MM.1S (cell line): Measurements from ENCODE around the gene PGBD1.

ENCODE experiments used
- EZH2phosphoT487 ChIP-seq: fragments of 300-600 bp; sonication (generic); IDR thresholded peaks from 2 replicates; pipeline ENCODE4 v1.6.1; 2018; ENCODE audit warnings: antibody characterized with exemption, low read length
- TF ChIP-seq, protein P1 (sequence below): fragments of 300-600 bp; sonication (generic); IDR thresholded peaks from 2 replicates; pipeline ENCODE4 v1.5.1; 2016; ENCODE audit warnings: antibody characterized with exemption, low read length, mixed read lengths

DNA sequence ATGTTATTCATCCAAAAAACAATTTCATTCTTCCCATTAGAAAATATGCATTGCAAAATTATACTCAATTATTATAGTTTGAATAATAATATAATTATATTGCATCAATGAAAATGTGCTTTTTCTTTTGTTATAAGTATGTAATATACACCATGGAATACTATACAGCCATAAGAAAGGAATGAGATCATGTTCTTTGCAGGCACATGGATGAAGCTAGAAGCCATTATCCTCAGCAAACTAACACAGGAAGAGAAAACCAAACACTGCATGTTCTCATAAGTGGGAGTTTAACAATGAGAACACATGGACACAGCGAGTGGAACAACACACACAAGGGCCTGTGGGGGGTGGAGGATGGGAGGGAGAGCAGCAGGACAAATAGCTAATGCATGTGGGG lies 24.3 kb upstream of the PGBD1 start:
- TF ChIP-seq, protein P1, sequence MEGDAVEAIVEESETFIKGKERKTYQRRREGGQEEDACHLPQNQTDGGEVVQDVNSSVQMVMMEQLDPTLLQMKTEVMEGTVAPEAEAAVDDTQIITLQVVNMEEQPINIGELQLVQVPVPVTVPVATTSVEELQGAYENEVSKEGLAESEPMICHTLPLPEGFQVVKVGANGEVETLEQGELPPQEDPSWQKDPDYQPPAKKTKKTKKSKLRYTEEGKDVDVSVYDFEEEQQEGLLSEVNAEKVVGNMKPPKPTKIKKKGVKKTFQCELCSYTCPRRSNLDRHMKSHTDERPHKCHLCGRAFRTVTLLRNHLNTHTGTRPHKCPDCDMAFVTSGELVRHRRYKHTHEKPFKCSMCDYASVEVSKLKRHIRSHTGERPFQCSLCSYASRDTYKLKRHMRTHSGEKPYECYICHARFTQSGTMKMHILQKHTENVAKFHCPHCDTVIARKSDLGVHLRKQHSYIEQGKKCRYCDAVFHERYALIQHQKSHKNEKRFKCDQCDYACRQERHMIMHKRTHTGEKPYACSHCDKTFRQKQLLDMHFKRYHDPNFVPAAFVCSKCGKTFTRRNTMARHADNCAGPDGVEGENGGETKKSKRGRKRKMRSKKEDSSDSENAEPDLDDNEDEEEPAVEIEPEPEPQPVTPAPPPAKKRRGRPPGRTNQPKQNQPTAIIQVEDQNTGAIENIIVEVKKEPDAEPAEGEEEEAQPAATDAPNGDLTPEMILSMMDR: no peak
- no peak for TF ChIP-seq EZH2phosphoT487
